SJSA1 (cell line): ENCODE measurements around the gene ZNF74. TPM values are rescaled to one million over a fixed set of nuclear protein-coding genes. Genes with fewer than 3 reads are reported as not detected.
"Not testable (repeated sequence)": the region's sequence is repeated elsewhere in the genome, so short reads cannot be mapped to it uniquely, and the experiment has no call there.

Experiments
- DNase-seq, 2 experiments: peaks; one replicate each; pipeline ENCODE4 v3.0.0-alpha.2; 2015 to 2020; ENCODE audit warnings: low spot score in 2 of 2, low read depth in 1 of 2
- H3K27ac ChIP-seq: fragments of 250-450 bp; sonication (Bioruptor Pico); 2 replicates; pipeline ENCODE4 v1.5.1; 2020; ENCODE audit warnings: mild to moderate bottlenecking, moderate library complexity
- H3K27me3 ChIP-seq: fragments of 250-450 bp; sonication (Bioruptor Pico); replicated peaks from 2 replicates; pipeline ENCODE4 v1.5.1; 2020; ENCODE audit warnings: mild to moderate bottlenecking, moderate library complexity
- H3K36me3 ChIP-seq: fragments of 250-450 bp; sonication (Bioruptor Pico); 2 replicates; pipeline ENCODE4 v1.5.1; 2020; ENCODE audit warnings: mild to moderate bottlenecking
- H3K4me1 ChIP-seq: fragments of 250-450 bp; sonication (Bioruptor Pico); replicated peaks from 2 replicates; pipeline ENCODE4 v1.6.1; 2021; ENCODE audit warnings: mild to moderate bottlenecking
- H3K4me3 ChIP-seq: fragments of 250-450 bp; sonication (Bioruptor Pico); 2 replicates; pipeline ENCODE4 v1.5.1; 2020; ENCODE audit warnings: mild to moderate bottlenecking
- H3K9me3 ChIP-seq: fragments of 250-450 bp; sonication (Bioruptor Pico); replicated peaks from 2 replicates; pipeline ENCODE4 v1.5.1; 2020; ENCODE audit warnings: mild to moderate bottlenecking
- total RNA-seq: library from RNA; depleted of rRNA; stranded (reverse); fragments of >200 nt; shearing (Covaris generic); gene quantifications from 2 replicates; pipeline ENCODE4 v1.2.3, GENCODE V29; 2014; rRNA removed

ZNF74 gene
- total RNA-seq: 9.9 and 11.5 TPM in 2 replicates

- H3K9me3 ChIP-seq: no peaks in the 10 kb centered on the region; the same call in 1 of the 2 replicates
- peaks cover 4% of the 10 kb centered on the region; the same call in 1 of the 2 replicates for H3K36me3 ChIP-seq
- peaks cover 23% of the 10 kb centered on the region for H3K4me1 ChIP-seq
- peak within 1 kb of the TSS; percentile 71 for H3K4me3 ChIP-seq
- peak within 1 kb of the TSS; percentile 19; the same call in 1 of the 2 replicates for H3K27ac ChIP-seq
- peak; percentile 81 to 89 for DNase-seq
- no peaks in the 10 kb centered on the region for H3K27me3 ChIP-seq
Measured at GRCh38 chr22:20393705-20394476, at the start of gene ZNF74. TSS of gene ZNF74 (plus strand) at chr22:20394151. CDS start at chr22:20394629, 478 bp downstream.

- not testable (repeated sequence) for H3K27ac ChIP-seq, H3K27me3 ChIP-seq, H3K4me1 ChIP-seq, DNase-seq, H3K9me3 ChIP-seq, H3K36me3 ChIP-seq, H3K4me3 ChIP-seq
Measured at GRCh38 chr22:20346553-20346952, 47.4 kb upstream of the ZNF74 start.

GRCh38 chr22:20352536-20352935 lies 41.4 kb upstream of the ZNF74 start:
- not testable (repeated sequence) for H3K27me3 ChIP-seq, H3K36me3 ChIP-seq, H3K27ac ChIP-seq, H3K9me3 ChIP-seq, DNase-seq, H3K4me3 ChIP-seq, H3K4me1 ChIP-seq

GRCh38 chr22:20354238-20354975 lies 39.5 kb upstream of the ZNF74 start:
- H3K36me3 ChIP-seq: no peaks in the 10 kb centered on the region
- H3K27ac ChIP-seq: no peak overlapping the region
- no peak overlapping the region for H3K4me3 ChIP-seq
- H3K4me1 ChIP-seq: no peaks in the 10 kb centered on the region
- peak in 1 of 2 experiments; percentile 35 for DNase-seq
- H3K9me3 ChIP-seq: no peaks in the 10 kb centered on the region
- H3K27me3 ChIP-seq: no peaks in the 10 kb centered on the region

- peak in 1 of 2 experiments; percentile 36 for DNase-seq
- H3K4me1 ChIP-seq, H3K4me3 ChIP-seq, H3K9me3 ChIP-seq, H3K27ac ChIP-seq, H3K27me3 ChIP-seq, H3K36me3 ChIP-seq: not testable (repeated sequence)
Measured at GRCh38 chr22:20355939-20356636, 37.9 kb upstream of the ZNF74 start.

GRCh38 chr22:20356906-20357305 lies 37.0 kb upstream of the ZNF74 start:
- not testable (repeated sequence) for H3K9me3 ChIP-seq, H3K27ac ChIP-seq, H3K36me3 ChIP-seq, H3K4me1 ChIP-seq, H3K27me3 ChIP-seq, H3K4me3 ChIP-seq
- peak in 1 of 2 experiments; percentile 22 for DNase-seq

GRCh38 chr22:20357967-20358366 lies 36.0 kb upstream of the ZNF74 start:
- not testable (repeated sequence) for H3K4me1 ChIP-seq, H3K36me3 ChIP-seq, H3K9me3 ChIP-seq, H3K27me3 ChIP-seq, H3K4me3 ChIP-seq, H3K27ac ChIP-seq
- peak in 1 of 2 experiments; percentile 18 for DNase-seq

GRCh38 chr22:20358503-20359239 lies 35.3 kb upstream of the ZNF74 start:
- not testable (repeated sequence) for H3K9me3 ChIP-seq, H3K4me3 ChIP-seq, DNase-seq, H3K4me1 ChIP-seq, H3K27me3 ChIP-seq, H3K36me3 ChIP-seq, H3K27ac ChIP-seq

- not testable (repeated sequence) for H3K27ac ChIP-seq, H3K4me3 ChIP-seq, H3K9me3 ChIP-seq, H3K36me3 ChIP-seq, H3K4me1 ChIP-seq, H3K27me3 ChIP-seq
- DNase-seq: peak in 1 of 2 experiments; percentile 44
Measured at GRCh38 chr22:20360261-20360660, 33.7 kb upstream of the ZNF74 start.

- peak in 1 of 2 experiments; percentile 42 for DNase-seq
- H3K27ac ChIP-seq, H3K27me3 ChIP-seq, H3K36me3 ChIP-seq, H3K4me3 ChIP-seq, H3K9me3 ChIP-seq, H3K4me1 ChIP-seq: not testable (repeated sequence)
Measured at GRCh38 chr22:20360866-20361751, 32.8 kb upstream of the ZNF74 start.

- H3K4me1 ChIP-seq, H3K27ac ChIP-seq, H3K36me3 ChIP-seq, H3K27me3 ChIP-seq, DNase-seq, H3K4me3 ChIP-seq, H3K9me3 ChIP-seq: not testable (repeated sequence)
Measured at GRCh38 chr22:20361752-20362229, 32.2 kb upstream of the ZNF74 start.

GRCh38 chr22:20362403-20362802 lies 31.5 kb upstream of the ZNF74 start:
- H3K4me3 ChIP-seq, H3K36me3 ChIP-seq, H3K9me3 ChIP-seq, H3K27me3 ChIP-seq, DNase-seq, H3K4me1 ChIP-seq, H3K27ac ChIP-seq: not testable (repeated sequence)
